ENCODE measurements around the gene CNTNAP2. TPM values are rescaled to one million over a fixed set of nuclear protein-coding genes. Genes with fewer than 3 reads are reported as not detected.

Gene CNTNAP2
- total RNA-seq, 1 donor from 2014 or later = 0.59 TPM

- H3K4me1 ChIP-seq = no peaks in the 10 kb centered on the region
- no peak for TF ChIP-seq CTCF (IDR thresholded peaks at IDR 0.05)
- H3K4me3 ChIP-seq = no peak overlapping the region
- intact Hi-C loops (cut with DNase I) = no loop called here
- no peak overlapping the region for H3K27ac ChIP-seq
- no peaks in the 10 kb centered on the region for H3K36me3 ChIP-seq
- no peaks in the 10 kb centered on the region for H3K27me3 ChIP-seq (ENCODE audit: low read depth)
- DNase-seq (peak; percentile 50), ATAC-seq (peak; percentile 82 to 87)
- H3K9me3 ChIP-seq = no peaks in the 10 kb centered on the region
Measured at GRCh38 chr7:148147438-148147837, 2030.8 kb downstream of the CNTNAP2 start.

GRCh38 chr7:148148456-148148855 lies 2031.9 kb downstream of the CNTNAP2 start:
- intact Hi-C loops (cut with DNase I) = no loop called here
- DNase-seq (no peak), ATAC-seq (no peak)
- Histone ChIP-seq H3K4me1 (no peaks in the 10 kb centered on the region), H3K36me3 (no peaks in the 10 kb centered on the region), H3K4me3 (no peak overlapping the region), H3K27me3 (ENCODE audit: low read depth) (no peaks in the 10 kb centered on the region), H3K27ac (no peak overlapping the region), H3K9me3 (no peaks in the 10 kb centered on the region)
- TF ChIP-seq CTCF (IDR thresholded peaks at IDR 0.05) = no peak

GRCh38 chr7:148149730-148150129 lies 2033.1 kb downstream of the CNTNAP2 start:
- H3K27ac ChIP-seq = no peak overlapping the region
- intact Hi-C loops (cut with DNase I) = no loop called here
- no peak for TF ChIP-seq CTCF (IDR thresholded peaks at IDR 0.05)
- no peak overlapping the region for H3K4me3 ChIP-seq
- DNase-seq (no peak), ATAC-seq (no peak)
- peaks cover 4% of the 10 kb centered on the region for H3K4me1 ChIP-seq
- no peaks in the 10 kb centered on the region for H3K36me3 ChIP-seq
- H3K27me3 ChIP-seq (ENCODE audit: low read depth) = no peaks in the 10 kb centered on the region
- H3K9me3 ChIP-seq = no peaks in the 10 kb centered on the region

GRCh38 chr7:148151778-148152177 lies 2035.2 kb downstream of the CNTNAP2 start:
- no peaks in the 10 kb centered on the region for H3K36me3 ChIP-seq
- intact Hi-C loops (cut with DNase I) = no loop called here
- no peak for TF ChIP-seq CTCF (IDR thresholded peaks at IDR 0.05)

GRCh38 chr7:148153616-148154284 lies 2037.1 kb downstream of the CNTNAP2 start:
- Histone ChIP-seq H3K4me1 (peaks cover 4% of the 10 kb centered on the region), H3K27me3 (ENCODE audit: low read depth) (no peaks in the 10 kb centered on the region), H3K4me3 (no peak overlapping the region), H3K9me3 (no peaks in the 10 kb centered on the region), H3K27ac (no peak overlapping the region), H3K36me3 (no peaks in the 10 kb centered on the region)
- no peak for TF ChIP-seq CTCF (IDR thresholded peaks at IDR 0.05)
- DNase-seq (peak; percentile 60), ATAC-seq (peak; percentile 84 to 88)
- intact Hi-C loops (cut with DNase I) = no loop called here

More at GRCh38 chr7:148151778-148152177, 2035.2 kb downstream of the CNTNAP2 start:
- Histone ChIP-seq H3K4me1 (peaks cover 4% of the 10 kb centered on the region), H3K27me3 (ENCODE audit: low read depth) (no peaks in the 10 kb centered on the region), H3K4me3 (no peak overlapping the region), H3K27ac (no peak overlapping the region), H3K9me3 (no peaks in the 10 kb centered on the region)
- ATAC-seq (no peak), DNase-seq (no peak)

Measured in lower lobe of right lung (tissue), 2 donors.